Activated naive CD4-positive, alpha-beta T cell treated with anti-CD3 and anti-CD28 coated beads, Interleukin-2, amount 10 ng/mL, durations not matched to agents 7 days and 5 days (primary cell): ENCODE data around the gene PTGFR.

ENCODE experiments used
- CTCF ChIA-PET: fragments of 350-600 bp; sonication (Branson Sonifier 250); formaldehyde crosslinking; loops from one replicate; lab custom pipeline; 2021; ENCODE audit warnings: antibody characterized with exemption; lab: Charles Lee
- DNase-seq: peaks from one replicate; pipeline ENCODE4 v3.0.0-alpha.2; 2020
- H3K27ac Mint-ChIP-seq: one replicate; pipeline ENCODE4 v1.8.0; 2021; ENCODE audit warnings: mild to moderate bottlenecking, moderate library complexity, mixed read lengths
- H3K27me3 Mint-ChIP-seq: one replicate; pipeline ENCODE4 v1.8.0; 2021; ENCODE audit warnings: mild to moderate bottlenecking, mixed read lengths
- H3K36me3 Mint-ChIP-seq: one replicate; pipeline ENCODE4 v1.8.0; 2021; ENCODE audit warnings: mixed read lengths
- H3K4me1 Mint-ChIP-seq: one replicate; pipeline ENCODE4 v1.8.0; 2021; ENCODE audit warnings: mixed read lengths
- H3K4me3 Mint-ChIP-seq: one replicate; pipeline ENCODE4 v1.8.0; 2021; ENCODE audit warnings: mild to moderate bottlenecking, moderate library complexity, mixed read lengths
- H3K9me3 Mint-ChIP-seq: one replicate; pipeline ENCODE4 v1.8.0; 2021; ENCODE audit warnings: mixed read lengths

The PTGFR gene

GRCh38 chr1:78490861-78491450 lies at the start of gene PTGFR:
TSS of gene PTGFR (plus strand) at chr1:78490974. CDS start at chr1:78492744, 1,770 bp downstream.
- Mint-ChIP-seq H3K36me3 (no peaks in the 10 kb centered on the region), H3K27ac (no peak within 1 kb of the TSS), H3K4me1 (no peaks in the 10 kb centered on the region), H3K4me3 (no peak within 1 kb of the TSS), H3K9me3 (no peaks in the 10 kb centered on the region), H3K27me3 (peaks cover 25% of the 10 kb centered on the region)
- no peak for DNase-seq
- CTCF ChIA-PET: no interaction called here

- CTCF ChIA-PET: no interaction called here
- H3K27me3 Mint-ChIP-seq: no peaks in the 10 kb centered on the region
- H3K9me3 Mint-ChIP-seq: no peaks in the 10 kb centered on the region
- no peaks in the 10 kb centered on the region for H3K36me3 Mint-ChIP-seq
- no peak overlapping the region for H3K27ac Mint-ChIP-seq
- no peaks in the 10 kb centered on the region for H3K4me1 Mint-ChIP-seq
- DNase-seq: no peak
- H3K4me3 Mint-ChIP-seq: no peak overlapping the region
Observed at GRCh38 chr1:78441921-78442320, 48.9 kb upstream of the PTGFR start.

- Mint-ChIP-seq H3K4me3 (no peak overlapping the region), H3K27me3 (no peaks in the 10 kb centered on the region), H3K4me1 (no peaks in the 10 kb centered on the region), H3K9me3 (no peaks in the 10 kb centered on the region), H3K27ac (no peak overlapping the region), H3K36me3 (no peaks in the 10 kb centered on the region)
- CTCF ChIA-PET: no interaction called here
- DNase-seq: no peak
Observed at GRCh38 chr1:78447086-78447485, 43.7 kb upstream of the PTGFR start.

DNA sequence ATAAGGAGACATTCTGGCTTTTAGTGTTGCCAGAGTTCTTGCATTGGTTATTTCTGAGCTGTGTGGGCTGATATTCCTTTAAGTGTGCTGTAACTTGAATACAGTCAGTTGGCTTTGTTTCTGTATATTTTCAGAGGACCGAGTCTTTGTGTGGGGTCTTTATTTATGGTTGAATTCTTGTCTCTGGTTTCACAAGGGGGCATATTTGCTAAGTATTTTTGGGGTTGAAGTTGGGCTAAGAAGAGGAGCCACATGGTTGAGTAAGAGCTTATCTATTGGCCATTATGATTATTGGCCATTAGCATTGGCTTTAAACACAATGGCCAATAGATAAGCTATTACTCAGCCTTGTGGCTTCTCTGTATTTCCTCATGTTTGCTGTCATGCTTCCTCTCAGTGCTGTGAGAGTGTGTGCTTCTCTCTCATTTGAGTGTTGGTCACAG lies 26.3 kb upstream of the PTGFR start:
- Mint-ChIP-seq H3K27ac (peak overlapping the region; percentile 9), H3K36me3 (no peaks in the 10 kb centered on the region), H3K9me3 (peaks cover 14% of the 10 kb centered on the region), H3K4me3 (no peak overlapping the region), H3K4me1 (no peaks in the 10 kb centered on the region), H3K27me3 (no peaks in the 10 kb centered on the region)
- no peak for DNase-seq
- CTCF ChIA-PET: no interaction called here

- no peaks in the 10 kb centered on the region for H3K27me3 Mint-ChIP-seq
- no peak overlapping the region for H3K27ac Mint-ChIP-seq
- no peak overlapping the region for H3K4me3 Mint-ChIP-seq
- H3K36me3 Mint-ChIP-seq: no peaks in the 10 kb centered on the region
- peaks cover 14% of the 10 kb centered on the region for H3K9me3 Mint-ChIP-seq
- no peaks in the 10 kb centered on the region for H3K4me1 Mint-ChIP-seq
- CTCF ChIA-PET: no interaction called here
- DNase-seq: no peak
Observed at GRCh38 chr1:78465143-78465542, 25.6 kb upstream of the PTGFR start.

GRCh38 chr1:78468521-78468920 lies 22.3 kb upstream of the PTGFR start:
- Mint-ChIP-seq H3K27ac (no peak overlapping the region), H3K9me3 (no peaks in the 10 kb centered on the region), H3K27me3 (no peaks in the 10 kb centered on the region), H3K36me3 (no peaks in the 10 kb centered on the region), H3K4me3 (no peak overlapping the region), H3K4me1 (no peaks in the 10 kb centered on the region)
- no peak for DNase-seq
- CTCF ChIA-PET: no interaction called here

DNA sequence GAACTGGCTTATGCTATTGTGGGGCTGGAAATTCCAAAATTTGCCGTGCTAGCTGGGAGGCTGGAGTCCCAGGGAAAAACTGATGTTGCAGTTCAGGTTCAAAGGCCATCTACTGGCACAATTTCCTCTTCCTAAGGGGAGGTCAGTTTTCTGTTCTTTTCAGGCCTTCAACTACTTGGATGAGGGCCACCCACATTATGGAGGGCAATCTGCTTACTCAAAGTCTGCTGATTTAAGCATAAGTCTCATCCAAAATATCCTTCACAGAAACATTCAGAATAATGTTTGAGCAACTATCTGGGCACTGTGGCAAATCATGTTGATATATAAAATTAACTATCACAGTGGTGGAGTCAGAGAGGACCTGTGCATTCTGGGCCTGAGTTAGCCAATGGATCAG lies 21.2 kb upstream of the PTGFR start:
- DNase-seq: no peak

GRCh38 chr1:78471890-78472620 lies 18.7 kb upstream of the PTGFR start:
- CTCF ChIA-PET: no interaction called here

More for the DNA sequence above, 21.2 kb upstream of the PTGFR start:
- Mint-ChIP-seq H3K27ac (no peak overlapping the region), H3K9me3 (no peaks in the 10 kb centered on the region), H3K36me3 (no peaks in the 10 kb centered on the region), H3K27me3 (no peaks in the 10 kb centered on the region), H3K4me3 (no peak overlapping the region), H3K4me1 (no peaks in the 10 kb centered on the region)
- CTCF ChIA-PET: no interaction called here

DNA sequence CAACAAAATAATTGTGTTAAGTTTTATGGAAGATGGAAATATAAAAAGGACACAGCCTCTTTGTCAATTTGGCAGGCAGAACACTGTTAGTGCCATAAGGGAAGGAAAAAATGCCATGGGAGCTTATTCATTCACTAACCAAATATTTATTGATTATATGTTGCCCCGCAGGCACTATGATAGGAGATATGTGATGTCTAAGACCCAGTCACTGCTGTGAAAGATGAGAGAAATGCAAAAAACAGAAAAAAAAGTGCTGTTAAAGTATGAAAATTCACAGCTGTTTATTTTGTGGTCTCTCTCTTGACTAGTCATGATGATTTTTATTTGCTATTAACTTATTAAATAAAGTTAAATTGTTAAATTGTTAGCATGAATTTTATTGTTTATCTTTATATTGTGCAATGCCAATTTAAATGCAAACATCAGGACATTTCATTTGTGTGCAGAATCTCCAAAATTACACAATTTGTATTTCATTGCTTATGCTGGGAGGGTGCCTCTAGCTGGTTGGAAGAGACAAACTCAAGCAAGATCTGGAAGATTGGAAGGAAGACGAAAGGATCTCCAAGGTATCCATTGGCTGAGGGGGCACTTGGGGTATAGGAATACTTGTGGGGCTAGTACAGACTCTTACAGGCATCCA lies 17.8 kb upstream of the PTGFR start:
- no peaks in the 10 kb centered on the region for H3K36me3 Mint-ChIP-seq

More at GRCh38 chr1:78471890-78472620, 18.7 kb upstream of the PTGFR start:
- Mint-ChIP-seq H3K27me3 (no peaks in the 10 kb centered on the region), H3K36me3 (no peaks in the 10 kb centered on the region), H3K27ac (no peak overlapping the region), H3K4me1 (no peaks in the 10 kb centered on the region), H3K9me3 (no peaks in the 10 kb centered on the region), H3K4me3 (no peak overlapping the region)
- no peak for DNase-seq

DNA sequence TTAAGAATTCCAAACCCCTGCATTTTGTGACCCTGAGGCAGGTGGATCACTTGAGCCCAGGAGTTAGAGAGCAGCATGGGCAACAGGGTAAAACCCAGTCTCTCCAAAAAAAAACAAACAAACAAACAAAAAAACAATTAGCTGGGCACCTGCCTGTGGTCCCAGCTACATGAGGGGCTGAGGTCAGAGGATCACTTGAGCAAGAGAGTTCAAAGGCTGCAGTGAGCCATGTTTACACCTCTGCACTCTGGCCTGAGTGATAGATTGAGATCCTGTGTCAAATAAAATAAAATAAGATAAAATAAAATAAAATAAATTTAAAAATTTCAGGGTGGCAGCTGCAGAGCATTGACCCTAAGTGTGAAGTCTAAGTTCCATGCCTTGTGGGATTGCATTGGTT lies 16.7 kb upstream of the PTGFR start:
- Mint-ChIP-seq H3K4me1 (no peaks in the 10 kb centered on the region), H3K9me3 (no peaks in the 10 kb centered on the region), H3K27ac (no peak overlapping the region), H3K36me3 (no peaks in the 10 kb centered on the region), H3K4me3 (no peak overlapping the region), H3K27me3 (no peaks in the 10 kb centered on the region)
- no peak for DNase-seq
- CTCF ChIA-PET: no interaction called here

More for the DNA sequence above, 17.8 kb upstream of the PTGFR start:
- H3K4me3 Mint-ChIP-seq: no peak overlapping the region
- CTCF ChIA-PET: no interaction called here
- H3K9me3 Mint-ChIP-seq: no peaks in the 10 kb centered on the region
- H3K27ac Mint-ChIP-seq: no peak overlapping the region
- H3K27me3 Mint-ChIP-seq: no peaks in the 10 kb centered on the region
- DNase-seq: no peak
- H3K4me1 Mint-ChIP-seq: no peaks in the 10 kb centered on the region

- CTCF ChIA-PET: no interaction called here
- Mint-ChIP-seq H3K36me3 (no peaks in the 10 kb centered on the region), H3K4me1 (no peaks in the 10 kb centered on the region), H3K27me3 (no peaks in the 10 kb centered on the region), H3K9me3 (no peaks in the 10 kb centered on the region), H3K27ac (no peak overlapping the region), H3K4me3 (no peak overlapping the region)
- no peak for DNase-seq
Observed at GRCh38 chr1:78475888-78476610, 14.7 kb upstream of the PTGFR start.

- Mint-ChIP-seq H3K36me3 (no peaks in the 10 kb centered on the region), H3K27me3 (no peaks in the 10 kb centered on the region), H3K9me3 (no peaks in the 10 kb centered on the region), H3K27ac (no peak overlapping the region), H3K4me3 (no peak overlapping the region), H3K4me1 (no peaks in the 10 kb centered on the region)
- no peak for DNase-seq
- CTCF ChIA-PET: no interaction called here
Observed at GRCh38 chr1:78483903-78484302, 6.9 kb upstream of the PTGFR start.

- CTCF ChIA-PET: no interaction called here
- Mint-ChIP-seq H3K4me3 (no peak overlapping the region), H3K27ac (no peak overlapping the region), H3K4me1 (no peaks in the 10 kb centered on the region), H3K27me3 (peaks cover 25% of the 10 kb centered on the region), H3K9me3 (no peaks in the 10 kb centered on the region), H3K36me3 (no peaks in the 10 kb centered on the region)
- DNase-seq: no peak
Observed at GRCh38 chr1:78491451-78492071, 787 bp downstream of the PTGFR start.

- Mint-ChIP-seq H3K4me1 (no peaks in the 10 kb centered on the region), H3K27me3 (peaks cover 25% of the 10 kb centered on the region), H3K4me3 (no peak overlapping the region), H3K27ac (no peak overlapping the region), H3K9me3 (no peaks in the 10 kb centered on the region), H3K36me3 (no peaks in the 10 kb centered on the region)
- no peak for DNase-seq
- CTCF ChIA-PET: no interaction called here
Observed at GRCh38 chr1:78492386-78492950, 1.7 kb downstream of the PTGFR start.
